OCI-LY1 (cell line): Measurements from ENCODE around the gene ATP13A5.

Experiments used
- EZH2 ChIP-seq: fragments of 200-600 bp; sonication (generic), shearing (Covaris generic); IDR thresholded peaks from 2 replicates; pipeline ENCODE4 v1.8.0; 2017; ENCODE audit warnings: borderline replicate concordance, mixed run types, mild to moderate bottlenecking, antibody characterized with exemption, low read length, moderate library complexity, mixed read lengths
- TF ChIP-seq, protein P1 (sequence below): fragments of 200-600 bp; sonication (generic), shearing (Covaris generic); IDR thresholded peaks from 2 replicates; pipeline ENCODE4 v1.5.1; 2017; ENCODE audit warnings: mild to moderate bottlenecking, antibody characterized with exemption, low read length, moderate library complexity, mixed read lengths

DNA sequence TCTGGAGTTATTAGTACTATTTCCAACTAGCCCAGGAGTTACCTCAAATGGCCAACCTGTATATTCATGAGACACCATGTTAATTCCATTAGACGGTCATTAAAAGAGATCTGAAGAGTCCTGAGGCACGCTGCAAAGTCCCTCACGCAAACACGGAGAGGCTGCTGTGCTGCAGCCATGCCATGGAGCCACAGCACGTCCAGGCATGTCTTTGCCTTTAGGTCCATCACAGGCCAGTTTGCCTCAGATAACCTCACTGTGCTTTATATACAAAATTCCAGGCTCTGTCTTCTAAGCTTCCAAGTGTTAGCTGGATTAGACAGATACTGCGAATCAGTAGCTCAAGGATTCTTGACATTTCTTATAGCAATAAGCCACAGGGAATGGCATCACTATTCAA is 147.4 kb downstream of the ATP13A5 start:
- TF ChIP-seq, protein P1, sequence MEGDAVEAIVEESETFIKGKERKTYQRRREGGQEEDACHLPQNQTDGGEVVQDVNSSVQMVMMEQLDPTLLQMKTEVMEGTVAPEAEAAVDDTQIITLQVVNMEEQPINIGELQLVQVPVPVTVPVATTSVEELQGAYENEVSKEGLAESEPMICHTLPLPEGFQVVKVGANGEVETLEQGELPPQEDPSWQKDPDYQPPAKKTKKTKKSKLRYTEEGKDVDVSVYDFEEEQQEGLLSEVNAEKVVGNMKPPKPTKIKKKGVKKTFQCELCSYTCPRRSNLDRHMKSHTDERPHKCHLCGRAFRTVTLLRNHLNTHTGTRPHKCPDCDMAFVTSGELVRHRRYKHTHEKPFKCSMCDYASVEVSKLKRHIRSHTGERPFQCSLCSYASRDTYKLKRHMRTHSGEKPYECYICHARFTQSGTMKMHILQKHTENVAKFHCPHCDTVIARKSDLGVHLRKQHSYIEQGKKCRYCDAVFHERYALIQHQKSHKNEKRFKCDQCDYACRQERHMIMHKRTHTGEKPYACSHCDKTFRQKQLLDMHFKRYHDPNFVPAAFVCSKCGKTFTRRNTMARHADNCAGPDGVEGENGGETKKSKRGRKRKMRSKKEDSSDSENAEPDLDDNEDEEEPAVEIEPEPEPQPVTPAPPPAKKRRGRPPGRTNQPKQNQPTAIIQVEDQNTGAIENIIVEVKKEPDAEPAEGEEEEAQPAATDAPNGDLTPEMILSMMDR = no peak
- TF ChIP-seq EZH2 = no peak
